Measurements from ENCODE around the gene GSTCD.

DNA sequence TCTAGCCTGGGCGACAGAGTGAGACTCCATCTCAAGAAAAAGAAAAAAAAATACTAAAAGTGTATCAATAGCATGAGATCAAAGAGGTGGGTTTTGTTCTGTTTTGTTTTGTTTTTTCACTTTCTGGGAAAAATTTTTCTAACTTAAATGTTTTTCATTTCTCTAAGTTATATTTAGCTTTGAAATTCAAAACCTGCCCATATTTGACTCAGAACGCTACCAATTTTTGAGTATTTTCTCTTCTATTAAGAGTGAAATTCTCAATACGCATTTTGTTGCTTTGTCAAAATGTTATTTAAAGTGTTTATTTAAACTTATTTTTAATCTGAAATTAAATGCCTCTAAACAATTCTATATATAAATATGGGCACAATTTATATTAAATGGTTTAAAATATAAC lies 39.6 kb downstream of the GSTCD start:
- TF ChIP-seq RUNX1 (IDR thresholded peaks at IDR 0.05; ENCODE audit: low read depth) (no peak), ATF6 (CRISPR knock-in tag; IDR thresholded peaks at IDR 0.05) (no peak)
